GM12878 (cell line): Measurements from ENCODE around the gene APLP2. TPM values are rescaled to one million over a fixed set of nuclear protein-coding genes. Genes with fewer than 3 reads are reported as not detected.

Source experiments
- ATAC-seq: fragments of 200-7000 bp; cut with Tn5 transposase; 3 replicates; pipeline ENCODE4 v1.9.1; 2020; ENCODE audit warnings: mild to moderate bottlenecking, moderate library complexity
- BruUV-seq: library from RNA; stranded (reverse); fragments of 400-500 nt; replicated peaks from 2 replicates; lab custom pipeline; 2021; lab: Mats Ljungman, UMichigan
- CTCF ChIA-PET: fragments of 300-600 bp; sonication (Branson Sonifier 250); formaldehyde crosslinking; extraction: SDS; loops from one replicate; lab custom pipeline; 2021; ENCODE audit warnings: inconsistent platforms; lab: Yijun Ruan, JAX
- POLR2A ChIA-PET: fragments of 350-600 bp; formaldehyde crosslinking; extraction: SDS; loops from one replicate; lab custom pipeline; 2021; ENCODE audit warnings: inconsistent platforms; lab: Charles Lee
- RAD21 ChIA-PET: fragments of 300-600 bp; sonication (Branson Sonifier 250); formaldehyde crosslinking; loops from one replicate; lab custom pipeline; 2023; ENCODE audit warnings: antibody characterized with exemption; ENCODE audit not compliant: unreplicated experiment; lab: Charles Lee
- SMC1A ChIA-PET: fragments of 300-600 bp; sonication (Branson Sonifier 250); formaldehyde crosslinking; loops from one replicate; lab custom pipeline; 2023; ENCODE audit not compliant: unreplicated experiment, uncharacterized antibody; lab: Charles Lee
- DNase-seq: peaks from one replicate; pipeline ENCODE4 v3.0.0-alpha.2; 2011; ENCODE audit warnings: low read depth, low spot score
- FAIRE-seq: peaks from 3 replicates; lab custom pipeline; 2011; peaks lifted over from hg19 to GRCh38; lab: Jason Lieb, UNC
- H2AFZ ChIP-seq: 2 replicates; pipeline ENCODE4 v1.6.0; 2011; ENCODE audit warnings: low read depth, low read length, control low read depth; ENCODE audit not compliant: control insufficient read depth
- H3K27ac ChIP-seq: 2 replicates; pipeline ENCODE4 v1.5.1; 2011; ENCODE audit warnings: control low read depth; ENCODE audit not compliant: control insufficient read depth, insufficient read depth
- H3K27me3 ChIP-seq, 2 experiments: replicated peaks in 1 of 2; 2 replicates each; pipeline versions ENCODE4 v1.6.0 to v1.6.1; 2011; ENCODE audit warnings: low read length in 1 of 2; ENCODE audit not compliant: control insufficient read depth in 2 of 2, insufficient read depth in 2 of 2
- H3K36me3 ChIP-seq, 2 experiments: 2 replicates each; pipeline ENCODE4 v1.5.1; 2011; ENCODE audit warnings: low read length in 1 of 2; ENCODE audit not compliant: control insufficient read depth in 2 of 2, insufficient read depth in 2 of 2
- H3K4me1 ChIP-seq: 2 replicates; pipeline ENCODE4 v1.6.1; 2011; ENCODE audit warnings: mild to moderate bottlenecking, low read length, moderate library complexity, mixed read lengths; ENCODE audit not compliant: control insufficient read depth, insufficient read depth
- H3K4me2 ChIP-seq: 2 replicates; pipeline ENCODE4 v1.6.0; 2011; ENCODE audit warnings: control low read depth; ENCODE audit not compliant: control insufficient read depth, insufficient read depth
- H3K4me3 ChIP-seq: fragments of 200-600 bp; sonication (generic); 2 replicates; pipeline ENCODE4 v1.5.1; 2016
- H3K79me2 ChIP-seq: 2 replicates; pipeline ENCODE4 v1.6.0; 2011; ENCODE audit warnings: low read length; ENCODE audit not compliant: control insufficient read depth, insufficient read depth
- H3K9ac ChIP-seq: 2 replicates; pipeline ENCODE4 v1.8.0; 2011; ENCODE audit warnings: low read length, control low read depth, mixed read lengths; ENCODE audit not compliant: control insufficient read depth, insufficient read depth
- H3K9me3 ChIP-seq: replicated peaks from 3 replicates; pipeline ENCODE4 v1.5.1; 2011; ENCODE audit warnings: mild to moderate bottlenecking, low read length; ENCODE audit not compliant: control insufficient read depth, insufficient read depth
- H4K20me1 ChIP-seq: 2 replicates; pipeline ENCODE4 v1.6.0; 2011; ENCODE audit not compliant: control insufficient read depth, insufficient read depth
- ATF7 ChIP-seq: fragments of 450-650 bp; IDR thresholded peaks from 2 replicates; pipeline ENCODE4 v1.6.1; 2016; ENCODE audit warnings: low read depth, mild to moderate bottlenecking
- BACH1 ChIP-seq: fragments of 450-650 bp; IDR thresholded peaks from 2 replicates; pipeline ENCODE4 v1.6.1; 2017; ENCODE audit warnings: mild to moderate bottlenecking, borderline replicate concordance
- MXI1 ChIP-seq: fragments of 150-350 bp; IDR thresholded peaks from 2 replicates; pipeline ENCODE4 v1.6.1; 2011; ENCODE audit warnings: low read depth, mild to moderate bottlenecking, inconsistent platforms, low read length, improper control_type of control experiment
- NFYA ChIP-seq: IDR thresholded peaks from 2 replicates; pipeline ENCODE4 v1.6.1; 2011; ENCODE audit warnings: low read depth, mild to moderate bottlenecking, low read length, improper control_type of control experiment, borderline replicate concordance
- SP1 ChIP-seq: IDR thresholded peaks from one replicate; pipeline ENCODE4 v1.6.1; 2011; ENCODE audit warnings: low read depth, low read length
- ZZZ3 ChIP-seq: IDR thresholded peaks from 2 replicates; pipeline ENCODE4 v1.6.1; 2011; ENCODE audit warnings: low read depth; ENCODE audit not compliant: control insufficient read depth, insufficient read length
- in situ Hi-C: fragments of 300-500 bp; cut with MboI; formaldehyde crosslinking; loops from 9 replicates; pipeline ENCODE4 v1.14.3; 2018; ENCODE audit warnings: mixed read lengths
- intact Hi-C: fragments of 100-400 bp; cut with micrococcal nuclease; formaldehyde crosslinking; loops from one replicate; pipeline ENCODE4 v1.14.2; 2022; ENCODE audit not compliant: unreplicated experiment
- polyA plus RNA-seq, 11 experiments: library from polyadenylated mRNA; depleted of rRNA in 4 of 11; unstranded in 6 of 11; stranded (reverse) in 5 of 11; fragments of >200 nt; fragmentation: Nextera tagmentation in 4 of 11; fragmentation: Illumina TruSeq in 1 of 11; extraction: Ambion mirVana in 4 of 11; extraction: Trizol in 1 of 11; gene quantifications; 1 replicate in 1 of 11; 2 replicates in 10 of 11; pipeline versions ENCODE4 v1.2.1 to v1.2.3, GENCODE V29; 2011 to 2016; ENCODE audit warnings: inconsistent platforms in 2 of 11, missing spikeins in 2 of 11, low read depth in 1 of 11
- total RNA-seq, 4 experiments: library from RNA; depleted of rRNA in 3 of 4; stranded (reverse); fragments of >200 nt in 3 of 4; fragmentation: Illumina TruSeq in 1 of 4; extraction: Trizol in 1 of 4; gene quantifications; 2 replicates each; pipeline versions ENCODE4 v1.2.1 to v1.2.3, GENCODE V29; 2013 to 2021
- TF ChIP-seq, protein P1 (sequence below): IDR thresholded peaks from 2 replicates; pipeline ENCODE4 v1.6.1; 2012; ENCODE audit warnings: improper control_type of control experiment, low read depth, low read length; ENCODE audit not compliant: insufficient replicate concordance
- TF ChIP-seq, protein P2 (sequence below): fragments of 450-650 bp; IDR thresholded peaks from 2 replicates; pipeline ENCODE4 v1.6.1; 2017; ENCODE audit warnings: low read depth, mild to moderate bottlenecking, moderate library complexity
- TF ChIP-seq, protein P3 (sequence below): fragments of 450-650 bp; conservative IDR thresholded peaks from 2 replicates; pipeline ENCODE4 v1.6.1; 2017; ENCODE audit warnings: mild to moderate bottlenecking, moderate library complexity
- TF ChIP-seq, protein P4 (sequence below): IDR thresholded peaks from 2 replicates; pipeline ENCODE4 v1.6.1; 2011; ENCODE audit warnings: low read depth, low read length, improper control_type of control experiment, borderline replicate concordance
- TF ChIP-seq, protein P5 (sequence below): fragments of 450-650 bp; IDR thresholded peaks from 2 replicates; pipeline ENCODE4 v1.6.1; 2014; ENCODE audit warnings: mild to moderate bottlenecking

The APLP2 gene
- total and polyA plus RNA-seq, 10 of the 15 experiments (the other 5 are each of a cell fraction or from before 2014, with no cell fraction given), result 2.3 to 38.8 (median 21.3) TPM

DNA sequence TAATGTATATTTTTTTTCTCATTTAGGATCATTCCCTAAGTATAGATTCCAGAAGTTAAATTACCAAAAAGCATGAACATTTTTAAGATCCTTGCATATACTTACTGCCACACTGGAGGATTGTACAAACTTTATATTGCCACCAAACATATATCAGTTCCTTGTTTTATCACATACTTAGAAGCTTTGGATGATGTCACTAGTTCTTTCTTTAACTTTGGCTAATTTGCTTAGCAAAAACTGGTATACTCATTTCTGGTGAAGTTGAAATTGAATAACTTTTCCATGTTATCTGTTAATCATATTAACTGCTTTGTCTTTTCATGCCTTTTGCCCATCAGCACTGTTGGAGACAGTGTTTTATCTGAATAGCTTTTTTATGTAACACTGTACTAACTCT lies 35.5 kb upstream of the APLP2 start:
- in situ Hi-C loops, result no loop called here
- FAIRE-seq, result no peak
- CTCF ChIA-PET, result interaction anchor here (1.1 to 1.2 kb wide), 2 partner anchors 98 to 107 kb away, joined by 3 to 6 read pairs; no protein-coding TSS in a partner anchor

More for the DNA sequence above, 35.5 kb upstream of the APLP2 start:
- intact Hi-C loops, result no loop called here
- BruUV-seq, result no TSS peak
- TF ChIP-seq, protein P1, sequence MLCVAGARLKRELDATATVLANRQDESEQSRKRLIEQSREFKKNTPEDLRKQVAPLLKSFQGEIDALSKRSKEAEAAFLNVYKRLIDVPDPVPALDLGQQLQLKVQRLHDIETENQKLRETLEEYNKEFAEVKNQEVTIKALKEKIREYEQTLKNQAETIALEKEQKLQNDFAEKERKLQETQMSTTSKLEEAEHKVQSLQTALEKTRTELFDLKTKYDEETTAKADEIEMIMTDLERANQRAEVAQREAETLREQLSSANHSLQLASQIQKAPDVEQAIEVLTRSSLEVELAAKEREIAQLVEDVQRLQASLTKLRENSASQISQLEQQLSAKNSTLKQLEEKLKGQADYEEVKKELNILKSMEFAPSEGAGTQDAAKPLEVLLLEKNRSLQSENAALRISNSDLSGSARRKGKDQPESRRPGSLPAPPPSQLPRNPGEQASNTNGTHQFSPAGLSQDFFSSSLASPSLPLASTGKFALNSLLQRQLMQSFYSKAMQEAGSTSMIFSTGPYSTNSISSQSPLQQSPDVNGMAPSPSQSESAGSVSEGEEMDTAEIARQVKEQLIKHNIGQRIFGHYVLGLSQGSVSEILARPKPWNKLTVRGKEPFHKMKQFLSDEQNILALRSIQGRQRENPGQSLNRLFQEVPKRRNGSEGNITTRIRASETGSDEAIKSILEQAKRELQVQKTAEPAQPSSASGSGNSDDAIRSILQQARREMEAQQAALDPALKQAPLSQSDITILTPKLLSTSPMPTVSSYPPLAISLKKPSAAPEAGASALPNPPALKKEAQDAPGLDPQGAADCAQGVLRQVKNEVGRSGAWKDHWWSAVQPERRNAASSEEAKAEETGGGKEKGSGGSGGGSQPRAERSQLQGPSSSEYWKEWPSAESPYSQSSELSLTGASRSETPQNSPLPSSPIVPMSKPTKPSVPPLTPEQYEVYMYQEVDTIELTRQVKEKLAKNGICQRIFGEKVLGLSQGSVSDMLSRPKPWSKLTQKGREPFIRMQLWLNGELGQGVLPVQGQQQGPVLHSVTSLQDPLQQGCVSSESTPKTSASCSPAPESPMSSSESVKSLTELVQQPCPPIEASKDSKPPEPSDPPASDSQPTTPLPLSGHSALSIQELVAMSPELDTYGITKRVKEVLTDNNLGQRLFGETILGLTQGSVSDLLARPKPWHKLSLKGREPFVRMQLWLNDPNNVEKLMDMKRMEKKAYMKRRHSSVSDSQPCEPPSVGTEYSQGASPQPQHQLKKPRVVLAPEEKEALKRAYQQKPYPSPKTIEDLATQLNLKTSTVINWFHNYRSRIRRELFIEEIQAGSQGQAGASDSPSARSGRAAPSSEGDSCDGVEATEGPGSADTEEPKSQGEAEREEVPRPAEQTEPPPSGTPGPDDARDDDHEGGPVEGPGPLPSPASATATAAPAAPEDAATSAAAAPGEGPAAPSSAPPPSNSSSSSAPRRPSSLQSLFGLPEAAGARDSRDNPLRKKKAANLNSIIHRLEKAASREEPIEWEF, result no peak
- TF ChIP-seq, protein P2, sequence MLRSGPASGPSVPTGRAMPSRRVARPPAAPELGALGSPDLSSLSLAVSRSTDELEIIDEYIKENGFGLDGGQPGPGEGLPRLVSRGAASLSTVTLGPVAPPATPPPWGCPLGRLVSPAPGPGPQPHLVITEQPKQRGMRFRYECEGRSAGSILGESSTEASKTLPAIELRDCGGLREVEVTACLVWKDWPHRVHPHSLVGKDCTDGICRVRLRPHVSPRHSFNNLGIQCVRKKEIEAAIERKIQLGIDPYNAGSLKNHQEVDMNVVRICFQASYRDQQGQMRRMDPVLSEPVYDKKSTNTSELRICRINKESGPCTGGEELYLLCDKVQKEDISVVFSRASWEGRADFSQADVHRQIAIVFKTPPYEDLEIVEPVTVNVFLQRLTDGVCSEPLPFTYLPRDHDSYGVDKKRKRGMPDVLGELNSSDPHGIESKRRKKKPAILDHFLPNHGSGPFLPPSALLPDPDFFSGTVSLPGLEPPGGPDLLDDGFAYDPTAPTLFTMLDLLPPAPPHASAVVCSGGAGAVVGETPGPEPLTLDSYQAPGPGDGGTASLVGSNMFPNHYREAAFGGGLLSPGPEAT, result no peak
- TF ChIP-seq BACH1, result no peak
- TF ChIP-seq, protein P3, sequence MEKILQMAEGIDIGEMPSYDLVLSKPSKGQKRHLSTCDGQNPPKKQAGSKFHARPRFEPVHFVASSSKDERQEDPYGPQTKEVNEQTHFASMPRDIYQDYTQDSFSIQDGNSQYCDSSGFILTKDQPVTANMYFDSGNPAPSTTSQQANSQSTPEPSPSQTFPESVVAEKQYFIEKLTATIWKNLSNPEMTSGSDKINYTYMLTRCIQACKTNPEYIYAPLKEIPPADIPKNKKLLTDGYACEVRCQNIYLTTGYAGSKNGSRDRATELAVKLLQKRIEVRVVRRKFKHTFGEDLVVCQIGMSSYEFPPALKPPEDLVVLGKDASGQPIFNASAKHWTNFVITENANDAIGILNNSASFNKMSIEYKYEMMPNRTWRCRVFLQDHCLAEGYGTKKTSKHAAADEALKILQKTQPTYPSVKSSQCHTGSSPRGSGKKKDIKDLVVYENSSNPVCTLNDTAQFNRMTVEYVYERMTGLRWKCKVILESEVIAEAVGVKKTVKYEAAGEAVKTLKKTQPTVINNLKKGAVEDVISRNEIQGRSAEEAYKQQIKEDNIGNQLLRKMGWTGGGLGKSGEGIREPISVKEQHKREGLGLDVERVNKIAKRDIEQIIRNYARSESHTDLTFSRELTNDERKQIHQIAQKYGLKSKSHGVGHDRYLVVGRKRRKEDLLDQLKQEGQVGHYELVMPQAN, result no peak
- no peak for TF ChIP-seq SP1
- TF ChIP-seq, protein P4, sequence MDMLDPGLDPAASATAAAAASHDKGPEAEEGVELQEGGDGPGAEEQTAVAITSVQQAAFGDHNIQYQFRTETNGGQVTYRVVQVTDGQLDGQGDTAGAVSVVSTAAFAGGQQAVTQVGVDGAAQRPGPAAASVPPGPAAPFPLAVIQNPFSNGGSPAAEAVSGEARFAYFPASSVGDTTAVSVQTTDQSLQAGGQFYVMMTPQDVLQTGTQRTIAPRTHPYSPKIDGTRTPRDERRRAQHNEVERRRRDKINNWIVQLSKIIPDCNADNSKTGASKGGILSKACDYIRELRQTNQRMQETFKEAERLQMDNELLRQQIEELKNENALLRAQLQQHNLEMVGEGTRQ, result no peak
- no peak for TF ChIP-seq MXI1
- no peak for TF ChIP-seq ATF7
- TF ChIP-seq ZZZ3, result no peak
- TF ChIP-seq NFYA, result no peak
- TF ChIP-seq, protein P5, sequence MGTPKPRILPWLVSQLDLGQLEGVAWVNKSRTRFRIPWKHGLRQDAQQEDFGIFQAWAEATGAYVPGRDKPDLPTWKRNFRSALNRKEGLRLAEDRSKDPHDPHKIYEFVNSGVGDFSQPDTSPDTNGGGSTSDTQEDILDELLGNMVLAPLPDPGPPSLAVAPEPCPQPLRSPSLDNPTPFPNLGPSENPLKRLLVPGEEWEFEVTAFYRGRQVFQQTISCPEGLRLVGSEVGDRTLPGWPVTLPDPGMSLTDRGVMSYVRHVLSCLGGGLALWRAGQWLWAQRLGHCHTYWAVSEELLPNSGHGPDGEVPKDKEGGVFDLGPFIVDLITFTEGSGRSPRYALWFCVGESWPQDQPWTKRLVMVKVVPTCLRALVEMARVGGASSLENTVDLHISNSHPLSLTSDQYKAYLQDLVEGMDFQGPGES, result no peak
- TF ChIP-seq, all 136 proteins: peak for 0
- SMC1A ChIA-PET, result interaction anchor here (0.7 to 0.8 kb wide), 2 partner anchors 26 to 98 kb away, joined by 3 read pairs; no protein-coding TSS in a partner anchor
- RAD21 ChIA-PET, result no interaction called here
- DNase-seq (no peak), ATAC-seq (no peak)
- no peaks in the 10 kb centered on the region for H4K20me1 ChIP-seq
- H2AFZ ChIP-seq, result no peak overlapping the region
- no peak overlapping the region for H3K9ac ChIP-seq
- H3K36me3 ChIP-seq, result no peaks in the 10 kb centered on the region
- POLR2A ChIA-PET, result no interaction called here
- H3K4me2 ChIP-seq, result no peak overlapping the region
- H3K79me2 ChIP-seq, result no peaks in the 10 kb centered on the region
- H3K4me1 ChIP-seq, result no peaks in the 10 kb centered on the region
- H3K27me3 ChIP-seq, result no peaks in the 10 kb centered on the region; a peak in 2 of 4 replicates
- no peak overlapping the region for H3K4me3 ChIP-seq
- H3K27ac ChIP-seq, result no peak overlapping the region
- H3K9me3 ChIP-seq, result no peaks in the 10 kb centered on the region
